Stomach (tissue), 4 donors: ENCODE data around the gene CENPP.

Experiments
- POLR2A ChIP-seq, 4 donors: fragments of 450-650 bp; IDR thresholded peaks; one replicate each; pipeline ENCODE4 v1.6.1; 2016; ENCODE audit warnings: antibody characterized with exemption in 4 of 4, control low read depth in 2 of 4, mild to moderate bottlenecking in 1 of 4, moderate library complexity in 1 of 4
- TF ChIP-seq, protein P1 (sequence below), 7 experiments: fragments of 450-650 bp in 4 of 7; fragments of 200-600 bp in 3 of 7; sonication (generic) in 3 of 7; IDR thresholded peaks; one replicate each; pipeline ENCODE4 v1.5.1; 2016 to 2019; ENCODE audit warnings: antibody characterized with exemption in 7 of 7, control low read depth in 2 of 7, mild to moderate bottlenecking in 1 of 7

DNA sequence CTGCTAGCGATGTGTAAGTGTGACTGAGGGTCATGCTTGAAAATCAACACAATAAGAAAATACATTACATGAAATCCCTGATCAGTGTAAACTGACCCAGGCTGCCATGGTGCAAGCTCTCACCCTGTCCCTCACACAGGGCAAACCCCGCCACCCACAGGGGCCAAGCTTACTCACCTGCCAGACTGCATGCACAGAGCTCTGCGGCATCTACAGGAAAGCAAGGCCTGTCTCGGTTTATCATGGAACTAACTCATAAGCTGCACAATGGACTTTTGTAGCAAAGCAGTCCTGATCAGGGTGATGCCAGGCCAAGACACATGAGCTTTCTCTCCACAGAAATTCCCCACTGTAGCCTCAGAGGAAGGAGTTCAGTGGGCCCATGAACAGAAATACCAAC lies 334.5 kb downstream of the CENPP start:
- TF ChIP-seq, protein P1, sequence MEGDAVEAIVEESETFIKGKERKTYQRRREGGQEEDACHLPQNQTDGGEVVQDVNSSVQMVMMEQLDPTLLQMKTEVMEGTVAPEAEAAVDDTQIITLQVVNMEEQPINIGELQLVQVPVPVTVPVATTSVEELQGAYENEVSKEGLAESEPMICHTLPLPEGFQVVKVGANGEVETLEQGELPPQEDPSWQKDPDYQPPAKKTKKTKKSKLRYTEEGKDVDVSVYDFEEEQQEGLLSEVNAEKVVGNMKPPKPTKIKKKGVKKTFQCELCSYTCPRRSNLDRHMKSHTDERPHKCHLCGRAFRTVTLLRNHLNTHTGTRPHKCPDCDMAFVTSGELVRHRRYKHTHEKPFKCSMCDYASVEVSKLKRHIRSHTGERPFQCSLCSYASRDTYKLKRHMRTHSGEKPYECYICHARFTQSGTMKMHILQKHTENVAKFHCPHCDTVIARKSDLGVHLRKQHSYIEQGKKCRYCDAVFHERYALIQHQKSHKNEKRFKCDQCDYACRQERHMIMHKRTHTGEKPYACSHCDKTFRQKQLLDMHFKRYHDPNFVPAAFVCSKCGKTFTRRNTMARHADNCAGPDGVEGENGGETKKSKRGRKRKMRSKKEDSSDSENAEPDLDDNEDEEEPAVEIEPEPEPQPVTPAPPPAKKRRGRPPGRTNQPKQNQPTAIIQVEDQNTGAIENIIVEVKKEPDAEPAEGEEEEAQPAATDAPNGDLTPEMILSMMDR (IDR thresholded peaks at IDR 0.05): no peak
- no peak for TF ChIP-seq POLR2A (IDR thresholded peaks at IDR 0.05)
